IMR-90 (cell line): ENCODE measurements around the gene GMPR. TPM values are rescaled to one million over a fixed set of nuclear protein-coding genes. Genes with fewer than 3 reads are reported as not detected.
A peak's percentile ranks its signal among the peaks of the same experiment; 100 is the strongest.

Experiments
- ATAC-seq: fragments of 200-7000 bp; cut with Tn5 transposase; 2 replicates; pipeline ENCODE4 v1.9.1; 2020; ENCODE audit warnings: low read depth, mild to moderate bottlenecking, moderate library complexity
- BruUV-seq: library from RNA; stranded (reverse); fragments of 400-500 nt; replicated peaks from 2 replicates; lab custom pipeline; 2021; lab: Mats Ljungman, UMichigan
- CTCF ChIA-PET: fragments of 300-600 bp; formaldehyde crosslinking; extraction: SDS; loops from one replicate; lab custom pipeline; 2021; ENCODE audit warnings: antibody characterized with exemption; lab: Yijun Ruan, JAX
- POLR2A ChIA-PET: fragments of 300-600 bp; sonication (Branson Sonifier 250); formaldehyde crosslinking; loops from one replicate; lab custom pipeline; 2022; ENCODE audit warnings: antibody characterized with exemption; ENCODE audit not compliant: unreplicated experiment; lab: Charles Lee
- DNase-seq: peaks from one replicate; pipeline ENCODE4 v3.0.0; 2013
- H2AFZ ChIP-seq: replicated peaks from 2 replicates; pipeline ENCODE3; 2013; ENCODE audit warnings: low read length, mild to moderate bottlenecking; ENCODE audit not compliant: poor library complexity
- H2AK5ac ChIP-seq: 2 replicates; pipeline ENCODE4 v1.6.1; 2013; ENCODE audit warnings: low read depth, low read length, inconsistent platforms
- H2AK9ac ChIP-seq: replicated peaks from 2 replicates; pipeline ENCODE3; 2013; ENCODE audit warnings: mild to moderate bottlenecking, low read depth, low read length, moderate library complexity; ENCODE audit not compliant: poor library complexity
- H2BK120ac ChIP-seq: 2 replicates; pipeline ENCODE4 v1.6.1; 2013; ENCODE audit warnings: low read depth, low read length, inconsistent platforms
- H2BK15ac ChIP-seq: 3 replicates; pipeline ENCODE4 v1.6.1; 2013; ENCODE audit warnings: low read depth, low read length, inconsistent platforms
- H2BK20ac ChIP-seq: 2 replicates; pipeline ENCODE4 v1.6.1; 2013; ENCODE audit warnings: low read depth, mild to moderate bottlenecking, inconsistent platforms, low read length, moderate library complexity
- H2BK5ac ChIP-seq: 2 replicates; pipeline ENCODE4 v1.6.1; 2013; ENCODE audit warnings: mild to moderate bottlenecking, low read depth, low read length, inconsistent platforms; ENCODE audit not compliant: poor library complexity, severe bottlenecking
- H3K14ac ChIP-seq: replicated peaks from 2 replicates; pipeline ENCODE4 v1.6.1; 2013; ENCODE audit warnings: low read depth, low read length, inconsistent platforms
- H3K18ac ChIP-seq: 2 replicates; pipeline ENCODE4 v1.6.1; 2013; ENCODE audit warnings: low read depth, low read length, control low read depth
- H3K23ac ChIP-seq: 2 replicates; pipeline ENCODE4 v1.6.1; 2013; ENCODE audit warnings: low read depth, low read length, inconsistent platforms
- H3K27ac ChIP-seq: 2 replicates; pipeline ENCODE4 v1.5.1; 2013; ENCODE audit warnings: mild to moderate bottlenecking, control low read depth, low read length; ENCODE audit not compliant: insufficient read depth
- H3K27me3 ChIP-seq: 2 replicates; pipeline ENCODE4 v1.6.1; 2013; ENCODE audit warnings: low read length; ENCODE audit not compliant: control insufficient read depth, insufficient read depth
- H3K36me3 ChIP-seq: 2 replicates; pipeline ENCODE4 v1.6.1; 2013; ENCODE audit warnings: low read length, mixed read lengths; ENCODE audit not compliant: control insufficient read depth, insufficient read depth
- H3K4ac ChIP-seq: 2 replicates; pipeline ENCODE4 v1.6.1; 2013; ENCODE audit warnings: low read depth, low read length, inconsistent platforms
- H3K4me1 ChIP-seq: 2 replicates; pipeline ENCODE4 v1.6.1; 2013; ENCODE audit warnings: low read length, mixed read lengths; ENCODE audit not compliant: control insufficient read depth, insufficient read depth
- H3K4me2 ChIP-seq: 2 replicates; pipeline ENCODE4 v1.6.1; 2013; ENCODE audit warnings: low read depth, mild to moderate bottlenecking, control low read depth, low read length, moderate library complexity
- H3K4me3 ChIP-seq: 2 replicates; pipeline ENCODE4 v1.5.1; 2013; ENCODE audit warnings: low read depth, mild to moderate bottlenecking, control low read depth, low read length, moderate library complexity; ENCODE audit not compliant: insufficient read depth
- H3K56ac ChIP-seq: 2 replicates; pipeline ENCODE4 v1.6.1; 2013; ENCODE audit warnings: low read length, inconsistent platforms; ENCODE audit not compliant: insufficient read depth; ENCODE audit errors: extremely low read depth
- H3K79me1 ChIP-seq, 2 experiments: 2 replicates each; pipeline ENCODE4 v1.6.1; 2013; ENCODE audit warnings: low read length in 2 of 2, inconsistent platforms in 1 of 2, low read depth in 1 of 2
- H3K9ac ChIP-seq: 2 replicates; pipeline ENCODE4 v1.6.1; 2013; ENCODE audit warnings: low read depth, low read length, control low read depth
- H3K9me1 ChIP-seq: 2 replicates; pipeline ENCODE4 v1.6.1; 2013; ENCODE audit warnings: low read length, inconsistent platforms; ENCODE audit not compliant: insufficient read depth
- H3K9me3 ChIP-seq: 2 replicates; pipeline ENCODE4 v1.6.1; 2013; ENCODE audit warnings: low read length; ENCODE audit not compliant: control insufficient read depth, insufficient read depth
- H4K20me1 ChIP-seq: 2 replicates; pipeline ENCODE4 v1.6.1; 2013; ENCODE audit warnings: low read length, inconsistent platforms; ENCODE audit not compliant: insufficient read depth
- H4K5ac ChIP-seq: 2 replicates; pipeline ENCODE4 v1.6.1; 2013; ENCODE audit warnings: mild to moderate bottlenecking, low read depth, low read length, control low read depth
- H4K8ac ChIP-seq, 2 experiments: 2 replicates each; pipeline ENCODE4 v1.6.1; 2013; ENCODE audit warnings: low read depth in 2 of 2, low read length in 2 of 2, control low read depth in 1 of 2, inconsistent platforms in 1 of 2
- H4K91ac ChIP-seq: 2 replicates; pipeline ENCODE4 v1.6.1; 2013; ENCODE audit warnings: low read depth, low read length, inconsistent platforms; ENCODE audit not compliant: insufficient read depth
- BHLHE40 ChIP-seq: fragments of 150-350 bp; IDR thresholded peaks from 2 replicates; pipeline ENCODE4 v1.6.1; 2016; ENCODE audit warnings: mild to moderate bottlenecking, low read depth, low read length
- CTCF ChIP-seq: conservative IDR thresholded peaks from 2 replicates; pipeline ENCODE4 v1.5.1; 2012; ENCODE audit warnings: mild to moderate bottlenecking, low read depth, low read length, improper control_type of control experiment
- MAZ ChIP-seq: IDR thresholded peaks from 2 replicates; pipeline ENCODE4 v1.6.1; 2012; ENCODE audit warnings: low read depth, mild to moderate bottlenecking, low read length, improper control_type of control experiment, moderate library complexity, borderline replicate concordance
- MXI1 ChIP-seq: IDR thresholded peaks from 2 replicates; pipeline ENCODE4 v1.6.1; 2012; ENCODE audit warnings: low read depth, mild to moderate bottlenecking, low read length, moderate library complexity, borderline replicate concordance
- POLR2A ChIP-seq: IDR thresholded peaks from 2 replicates; pipeline ENCODE4 v1.6.1; 2012; ENCODE audit warnings: mild to moderate bottlenecking, low read depth, low read length
- RAD21 ChIP-seq: IDR thresholded peaks from 2 replicates; pipeline ENCODE4 v1.6.1; 2012; ENCODE audit warnings: low read length, improper control_type of control experiment
- RFX5 ChIP-seq: IDR thresholded peaks from 2 replicates; pipeline ENCODE4 v1.8.0; 2012; ENCODE audit warnings: low read depth, mild to moderate bottlenecking, low read length, moderate library complexity
- SMC3 ChIP-seq: fragments of 150-350 bp; IDR thresholded peaks from 2 replicates; pipeline ENCODE4 v1.6.1; 2016; ENCODE audit warnings: low read depth, mild to moderate bottlenecking, antibody characterized with exemption, low read length, moderate library complexity
- USF2 ChIP-seq: fragments of 150-350 bp; IDR thresholded peaks from 2 replicates; pipeline ENCODE4 v1.6.1; 2017; ENCODE audit warnings: mild to moderate bottlenecking, antibody characterized with exemption, low read length, low read depth
- WGBS, 2 experiments: methylation state at CpG; one replicate each; pipeline versions ENCODE4 v1.1.5 to v1.1.7; 2013; ENCODE audit warnings: missing lambda C conversion rate in 2 of 2; ENCODE audit not compliant: insufficient read length in 1 of 2; ENCODE audit errors: extremely low coverage in 2 of 2; 5-methylcytosine and 5-hydroxymethylcytosine counted together
- dilution Hi-C: fragments of 300-500 bp; cut with HindIII; formaldehyde crosslinking; loops from one replicate; pipeline ENCODE4 v1.14.3; 2018; ENCODE audit warnings: low sequenced_read_pairs; ENCODE audit not compliant: unreplicated experiment
- in situ Hi-C: fragments of 300-500 bp; cut with MboI; formaldehyde crosslinking; loops from 3 replicates; pipeline ENCODE4 v1.14.3; 2019; ENCODE audit warnings: low sequenced_read_pairs, inconsistent platforms, mixed read lengths
- intact Hi-C: fragments of 100-400 bp; cut with micrococcal nuclease; formaldehyde crosslinking; loops from 2 replicates; pipeline ENCODE4 v1.10.0; 2022
- polyA plus RNA-seq, 3 experiments: library from polyadenylated mRNA; depleted of rRNA; stranded (reverse); fragments of >200 nt; gene quantifications; 2 replicates each; pipeline ENCODE4 v1.2.3, GENCODE V29; 2012; ENCODE audit warnings: low replicate concordance in 1 of 3
- total RNA-seq: library from RNA; depleted of rRNA; stranded (reverse); fragments of >200 nt; gene quantifications from 2 replicates; pipeline ENCODE4 v1.2.3, GENCODE V29; 2012

Gene GMPR
- total and polyA plus RNA-seq, 2 of the 4 experiments (the other 2 are of a cell fraction) = 6.3 to 8.6 TPM

- ATAC-seq (peak; percentile 57), DNase-seq (peak; percentile 78)
- no peak overlapping the region for H3K14ac ChIP-seq
- peak overlapping the region; percentile 56; the same call in 1 of the 2 replicates for H4K5ac ChIP-seq
- peak overlapping the region; percentile 40 for H2BK5ac ChIP-seq
- H2AFZ ChIP-seq = peak overlapping the region; percentile 80
- H2BK20ac ChIP-seq = peak overlapping the region; percentile 82
- intact Hi-C loops = loop anchor here (2.0 to 10.0 kb wide), 7 partner anchors 77 to 755 kb away; no protein-coding TSS in a partner anchor
- peak overlapping the region; percentile 54; the same call in 1 of the 2 replicates for H3K18ac ChIP-seq
- 0 out of 2 replicates have a peak overlapping the region, but pooled peaks have one; percentile 22 for H3K9ac ChIP-seq
- peak overlapping the region; percentile 47 for H4K91ac ChIP-seq
- in situ Hi-C loops = loop anchor here (5.0 to 10.0 kb wide), 3 partner anchors 430 to 755 kb away; partner anchors contain the start of gene ATXN1
- peak overlapping the region; percentile 70 for H2AK9ac ChIP-seq
- H3K4ac ChIP-seq = peak overlapping the region; percentile 80
- H3K4me2 ChIP-seq = peak overlapping the region; percentile 88
- WGBS, 2 experiments = 40 to 100% methylated on average over 1 of the region's 7 CpGs
- peak overlapping the region; percentile 82 for H2AK5ac ChIP-seq
- no peak overlapping the region for H3K4me3 ChIP-seq
- H2BK120ac ChIP-seq = peak overlapping the region; percentile 62
- peak overlapping the region in 1 of 2 experiments; percentile 78; a peak in 2 of 4 replicates for H4K8ac ChIP-seq
- dilution Hi-C loops = no loop called here
- H3K27me3 ChIP-seq = no peaks in the 10 kb centered on the region
- H3K9me3 ChIP-seq = no peaks in the 10 kb centered on the region
- peak overlapping the region; percentile 85; the same call in 1 of the 2 replicates for H3K23ac ChIP-seq
- TF ChIP-seq USF2 (peak; percentile 11; the same call in 1 of the 2 replicates), MAZ (no peak), MXI1 (no peak), CTCF (peak; percentile 94), POLR2A (no peak), BHLHE40 (no peak), SMC3 (peak; percentile 89), RAD21 (peak; percentile 93), RFX5 (no peak)
- peak overlapping the region; percentile 18; the same call in 1 of the 2 replicates for H3K27ac ChIP-seq
- BruUV-seq = no TSS peak
- POLR2A ChIA-PET = no interaction called here
- H3K4me1 ChIP-seq = peaks cover 16% of the 10 kb centered on the region
- peaks cover 4% of the 10 kb centered on the region; the same call in 1 of the 2 replicates for H4K20me1 ChIP-seq
- H3K9me1 ChIP-seq = peaks cover 24% of the 10 kb centered on the region
- H2BK15ac ChIP-seq = peak overlapping the region; percentile 46; the same call in 1 of the 3 replicates
- H3K79me1 ChIP-seq = peaks cover 2 to 24% of the 10 kb centered on the region in 2 experiments; a peak in 3 of 4 replicates
- peaks cover 7% of the 10 kb centered on the region; the same call in 1 of the 2 replicates for H3K36me3 ChIP-seq
- CTCF ChIA-PET = interaction anchor here (0.7 to 1.4 kb wide), 11 partner anchors 10 to 431 kb away, joined by 3 to 5 read pairs (median 4); no protein-coding TSS in a partner anchor
- H3K56ac ChIP-seq = no peak overlapping the region
Observed at GRCh38 chr6:16332175-16332542, 93.8 kb downstream of the GMPR start.
